Measurements from ENCODE around the gene ELOVL1. TPM values are rescaled to one million over a fixed set of nuclear protein-coding genes. Genes with fewer than 3 reads are reported as not detected.
"Not testable (repeated sequence)": the region's sequence is repeated elsewhere in the genome, so short reads cannot be mapped to it uniquely, and the experiment has no call there.

Gene ELOVL1
- total RNA-seq = 10 to 100 TPM; 19.9 to 38.3 (median 29.2) TPM
- long read RNA-seq, partial matches to known transcripts = 0 of 4 reads
- long read RNA-seq, other reads (novel, unspliced or antisense) = 1 of 4 reads

DNA sequence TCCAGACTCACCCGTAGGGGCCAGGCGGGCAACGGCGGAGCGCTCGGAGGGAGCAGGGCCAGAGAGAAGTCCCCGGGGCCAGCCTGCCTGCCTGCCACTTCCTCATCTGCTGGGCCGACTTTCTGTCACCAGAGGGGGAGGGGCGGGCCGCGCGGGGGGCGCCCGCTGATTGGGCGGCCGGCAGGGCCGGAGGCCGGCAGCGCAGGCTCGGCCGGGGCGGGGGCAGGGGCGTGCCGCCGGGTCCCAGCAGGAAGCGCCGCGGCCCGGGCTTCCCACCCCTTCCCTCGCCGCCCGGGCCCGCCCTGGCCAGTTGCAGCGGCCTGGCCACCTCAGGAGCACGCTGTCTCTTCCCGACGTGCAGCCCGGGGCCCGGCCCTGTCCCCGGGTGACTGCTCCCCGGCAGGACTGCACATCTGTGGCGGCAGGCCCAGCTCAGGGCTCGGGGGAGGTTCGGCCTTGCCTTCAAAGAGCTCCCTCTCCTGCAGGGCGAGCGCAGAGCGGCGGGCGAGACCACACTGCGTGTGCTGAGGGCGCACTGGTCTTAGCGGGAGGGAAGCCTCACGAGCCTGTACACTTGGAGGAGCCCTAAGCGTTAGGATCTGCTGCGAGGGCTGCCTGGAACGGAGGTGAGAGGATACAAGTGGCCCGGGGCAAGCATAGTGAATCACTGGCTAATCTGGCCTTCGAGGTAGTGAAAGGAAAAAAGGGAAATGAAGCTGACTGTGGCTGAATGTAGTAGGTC is at the start of gene ELOVL1:
Gene ELOVL1 (minus strand): TSS at position 108 of the 742 bp plus-strand sequence. CDS start 2,402 bp downstream, outside the sequence.
- H3K4me1 ChIP-seq = peaks cover 0 to 22% (median 7%) of the 10 kb centered on the region in 4 donors
- DNase-seq = peak; percentile 95 to 96 (median 96)
- WGBS (ENCODE audit: insufficient coverage, low coverage, low lambda C conversion rate, missing lambda C conversion rate) = 0% methylated on average over 18 of the region's 58 CpGs

DNA sequence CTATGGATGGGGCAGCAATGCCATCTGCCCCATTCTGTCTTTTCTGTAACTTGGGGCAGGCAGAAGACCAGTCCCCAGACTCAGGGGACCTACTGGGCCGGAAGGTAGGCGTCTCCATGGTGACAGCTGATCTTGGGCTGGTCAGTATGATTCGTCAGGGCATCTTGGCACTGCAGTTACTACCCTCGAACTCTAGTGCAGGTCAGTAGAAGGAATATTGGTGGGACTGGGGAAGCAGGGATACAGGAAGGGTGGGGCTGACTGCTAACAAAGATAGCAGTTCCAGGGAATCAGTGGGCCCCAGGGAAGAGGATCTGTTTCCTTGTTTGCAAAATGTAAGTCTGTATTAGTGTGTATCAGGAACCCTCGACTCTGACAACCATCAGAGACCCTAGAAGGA is 48.1 kb upstream of the ELOVL1 start:
- H3K36me3 ChIP-seq = peaks cover 0 to 45% (median 19%) of the 10 kb centered on the region in 4 donors
- DNase-seq = no peak
- intact Hi-C loops (cut with DNase I) = no loop called here

More for the DNA sequence above, at the start of gene ELOVL1:
- Histone ChIP-seq H3K9me3 (no peaks in the 10 kb centered on the region), H3K27ac (peak within 1 kb of the TSS; percentile 67 to 90 (median 80)), H3K36me3 (peaks cover 0 to 23% (median 8%) of the 10 kb centered on the region in 4 donors), H3K4me3 (peak within 1 kb of the TSS; percentile 70 to 87 (median 71)), H3K27me3 (no peaks in the 10 kb centered on the region)
- ATAC-seq = peak; percentile 90 to 97 (median 94)
- TF ChIP-seq POLR2A (IDR thresholded peaks at IDR 0.05) = peak; percentile 89
- TF ChIP-seq, protein P1, sequence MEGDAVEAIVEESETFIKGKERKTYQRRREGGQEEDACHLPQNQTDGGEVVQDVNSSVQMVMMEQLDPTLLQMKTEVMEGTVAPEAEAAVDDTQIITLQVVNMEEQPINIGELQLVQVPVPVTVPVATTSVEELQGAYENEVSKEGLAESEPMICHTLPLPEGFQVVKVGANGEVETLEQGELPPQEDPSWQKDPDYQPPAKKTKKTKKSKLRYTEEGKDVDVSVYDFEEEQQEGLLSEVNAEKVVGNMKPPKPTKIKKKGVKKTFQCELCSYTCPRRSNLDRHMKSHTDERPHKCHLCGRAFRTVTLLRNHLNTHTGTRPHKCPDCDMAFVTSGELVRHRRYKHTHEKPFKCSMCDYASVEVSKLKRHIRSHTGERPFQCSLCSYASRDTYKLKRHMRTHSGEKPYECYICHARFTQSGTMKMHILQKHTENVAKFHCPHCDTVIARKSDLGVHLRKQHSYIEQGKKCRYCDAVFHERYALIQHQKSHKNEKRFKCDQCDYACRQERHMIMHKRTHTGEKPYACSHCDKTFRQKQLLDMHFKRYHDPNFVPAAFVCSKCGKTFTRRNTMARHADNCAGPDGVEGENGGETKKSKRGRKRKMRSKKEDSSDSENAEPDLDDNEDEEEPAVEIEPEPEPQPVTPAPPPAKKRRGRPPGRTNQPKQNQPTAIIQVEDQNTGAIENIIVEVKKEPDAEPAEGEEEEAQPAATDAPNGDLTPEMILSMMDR (IDR thresholded peaks at IDR 0.05) = peak in 1 of 4 donors; percentile 15
- intact Hi-C loops (cut with DNase I) = no loop called here

DNA sequence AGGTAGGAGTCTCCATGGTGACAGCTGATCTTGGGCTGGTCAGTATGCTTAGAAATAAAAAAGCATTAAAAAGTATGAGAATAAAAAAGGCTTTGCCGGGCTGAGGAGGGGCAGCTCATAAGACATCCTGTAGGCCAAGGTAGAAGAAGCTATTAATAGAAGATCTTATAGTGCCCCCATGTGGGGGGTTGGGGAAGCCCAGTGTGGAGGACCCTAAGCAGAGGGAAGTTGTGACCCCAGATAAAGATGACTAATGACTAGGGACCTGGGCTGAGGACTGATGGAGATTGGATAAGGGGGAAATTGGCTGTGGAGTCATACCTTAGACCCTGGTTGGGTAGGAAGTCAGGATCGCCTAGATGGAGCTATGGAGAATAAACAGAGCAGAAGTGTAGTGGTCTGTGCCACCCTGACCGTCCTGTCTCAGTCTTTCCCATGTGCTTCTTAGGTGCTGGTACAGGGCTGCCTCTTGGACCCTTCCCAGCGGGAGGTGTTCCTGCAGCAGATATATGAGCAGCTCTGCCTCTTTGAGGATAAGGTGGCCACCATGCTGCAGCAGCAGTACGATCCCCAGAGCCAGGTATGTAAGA is 46.9 kb upstream of the ELOVL1 start:
- Histone ChIP-seq H3K9me3 (no peaks in the 10 kb centered on the region), H3K27ac (no peak overlapping the region), H3K36me3 (peaks cover 0 to 34% (median 10%) of the 10 kb centered on the region in 4 donors), H3K4me1 (no peaks in the 10 kb centered on the region), H3K4me3 (no peak overlapping the region), H3K27me3 (no peaks in the 10 kb centered on the region)
- no peak for TF ChIP-seq POLR2A (IDR thresholded peaks at IDR 0.05)
- TF ChIP-seq, protein P1 (IDR thresholded peaks at IDR 0.05) = peak; percentile 54 to 70 (median 66)
- ATAC-seq (peak; percentile 85 to 90 (median 86)), DNase-seq (peak in 2 of 3 donors; percentile 40 to 58)
- WGBS (ENCODE audit: insufficient coverage, low coverage, low lambda C conversion rate, missing lambda C conversion rate) = 72% methylated on average over 4 of the region's 5 CpGs
- intact Hi-C loops (cut with DNase I) = no loop called here

More for the DNA sequence above, 48.1 kb upstream of the ELOVL1 start:
- WGBS (ENCODE audit: insufficient coverage, low coverage, low lambda C conversion rate, missing lambda C conversion rate) = 70% methylated on average over 5 of the region's 5 CpGs
- no peaks in the 10 kb centered on the region for H3K9me3 ChIP-seq
- no peaks in the 10 kb centered on the region for H3K4me1 ChIP-seq
- TF ChIP-seq, protein P1 (IDR thresholded peaks at IDR 0.05) = no peak
- no peak for TF ChIP-seq POLR2A (IDR thresholded peaks at IDR 0.05)
- H3K4me3 ChIP-seq = no peak overlapping the region
- H3K27ac ChIP-seq = no peak overlapping the region
- no peak for ATAC-seq
- no peaks in the 10 kb centered on the region for H3K27me3 ChIP-seq

DNA sequence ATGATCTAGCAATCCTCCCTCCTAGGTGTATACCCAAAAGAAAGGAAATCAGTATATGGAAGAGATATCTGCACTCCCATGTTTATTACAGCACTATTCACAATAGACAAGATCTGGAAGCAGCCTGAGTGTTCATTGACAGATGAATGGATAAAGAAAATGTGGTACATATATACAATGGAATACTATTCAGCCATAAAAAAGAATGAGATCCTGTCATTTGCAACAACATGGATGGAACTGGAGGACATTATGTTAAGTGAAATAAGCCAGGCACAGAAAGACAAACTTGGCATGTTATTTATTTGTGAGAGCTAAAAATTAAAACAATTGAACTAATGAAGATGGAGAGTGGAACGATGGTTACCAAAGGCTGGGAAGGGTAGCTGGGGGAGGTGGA is 45.6 kb upstream of the ELOVL1 start:
- peaks cover 0 to 26% (median 6%) of the 10 kb centered on the region in 4 donors for H3K36me3 ChIP-seq
- DNase-seq; ATAC-seq; intact Hi-C loops (cut with DNase I); H3K4me1 ChIP-seq; H3K27ac ChIP-seq; H3K27me3 ChIP-seq; H3K9me3 ChIP-seq; H3K4me3 ChIP-seq: not testable (repeated sequence)
- WGBS (ENCODE audit: insufficient coverage, low coverage, low lambda C conversion rate, missing lambda C conversion rate) = 100% methylated on average over 1 of the region's 1 CpG

DNA sequence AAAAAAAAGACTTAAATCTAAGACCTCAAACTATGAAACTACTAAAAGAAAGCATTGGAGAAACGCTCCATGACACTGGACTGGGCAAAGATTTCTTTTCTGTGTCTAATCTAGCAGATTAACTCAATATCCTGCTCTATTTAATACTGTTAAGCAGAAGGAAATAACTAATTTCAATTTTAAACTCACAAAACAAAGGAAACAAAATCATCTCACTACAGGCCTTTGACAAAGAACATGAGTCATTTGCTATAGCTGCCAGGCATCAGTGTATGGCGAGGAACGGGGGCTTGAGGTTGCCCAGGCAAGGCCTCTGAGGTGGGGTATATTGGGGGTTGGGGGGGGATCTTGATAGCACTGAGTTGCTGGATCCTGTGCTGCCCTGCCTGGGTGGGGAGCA is 42.8 kb upstream of the ELOVL1 start:
- ATAC-seq (no peak), DNase-seq (no peak)
- Histone ChIP-seq H3K4me1 (no peaks in the 10 kb centered on the region), H3K36me3 (peaks cover 0 to 27% (median 8%) of the 10 kb centered on the region in 4 donors), H3K27ac (no peak overlapping the region), H3K4me3 (no peak overlapping the region), H3K9me3 (no peaks in the 10 kb centered on the region), H3K27me3 (no peaks in the 10 kb centered on the region)
- WGBS (ENCODE audit: insufficient coverage, low coverage, low lambda C conversion rate, missing lambda C conversion rate) = 90% methylated on average over 3 of the region's 3 CpGs
- TF ChIP-seq POLR2A (IDR thresholded peaks at IDR 0.05) = no peak
- TF ChIP-seq, protein P1 (IDR thresholded peaks at IDR 0.05) = no peak
- intact Hi-C loops (cut with DNase I) = no loop called here
